GM18873 (cell line): ENCODE measurements around the gene INCA1.

Source experiments
- ATAC-seq: cut with Tn5 transposase; IDR thresholded peaks from one replicate; pipeline ENCODE4 v1.9.1; 2021; ENCODE audit warnings: mild to moderate bottlenecking, moderate library complexity, moderate number of reproducible peaks; ENCODE audit not compliant: unreplicated experiment, low FRiP score

The INCA1 gene

GRCh38 chr17:4950075-4950745 lies 47.1 kb downstream of the INCA1 start:
- ATAC-seq = no peak

GRCh38 chr17:4949321-4950074 lies 47.8 kb downstream of the INCA1 start:
- ATAC-seq = peak; percentile 30

DNA sequence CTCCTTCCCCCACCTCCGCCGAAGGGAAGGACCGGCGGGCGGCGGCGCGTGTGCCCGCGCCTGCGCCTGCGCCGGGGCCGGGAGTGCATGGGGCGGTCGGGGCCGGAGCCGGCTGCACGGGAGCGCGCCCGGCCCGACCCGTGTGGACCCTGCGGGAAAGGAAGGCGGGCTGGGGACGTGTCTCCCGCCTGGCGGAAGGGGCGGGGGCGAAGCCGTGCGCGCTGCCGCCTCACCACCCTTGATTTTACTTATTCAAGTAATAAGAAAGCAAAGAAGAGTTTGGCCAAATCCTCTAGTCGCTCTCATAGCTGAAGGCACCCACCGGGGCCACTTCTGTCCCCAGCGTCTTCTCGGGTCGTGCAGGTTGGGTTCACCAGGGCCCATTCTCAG lies 48.4 kb downstream of the INCA1 start:
- peak; percentile 17 for ATAC-seq

DNA sequence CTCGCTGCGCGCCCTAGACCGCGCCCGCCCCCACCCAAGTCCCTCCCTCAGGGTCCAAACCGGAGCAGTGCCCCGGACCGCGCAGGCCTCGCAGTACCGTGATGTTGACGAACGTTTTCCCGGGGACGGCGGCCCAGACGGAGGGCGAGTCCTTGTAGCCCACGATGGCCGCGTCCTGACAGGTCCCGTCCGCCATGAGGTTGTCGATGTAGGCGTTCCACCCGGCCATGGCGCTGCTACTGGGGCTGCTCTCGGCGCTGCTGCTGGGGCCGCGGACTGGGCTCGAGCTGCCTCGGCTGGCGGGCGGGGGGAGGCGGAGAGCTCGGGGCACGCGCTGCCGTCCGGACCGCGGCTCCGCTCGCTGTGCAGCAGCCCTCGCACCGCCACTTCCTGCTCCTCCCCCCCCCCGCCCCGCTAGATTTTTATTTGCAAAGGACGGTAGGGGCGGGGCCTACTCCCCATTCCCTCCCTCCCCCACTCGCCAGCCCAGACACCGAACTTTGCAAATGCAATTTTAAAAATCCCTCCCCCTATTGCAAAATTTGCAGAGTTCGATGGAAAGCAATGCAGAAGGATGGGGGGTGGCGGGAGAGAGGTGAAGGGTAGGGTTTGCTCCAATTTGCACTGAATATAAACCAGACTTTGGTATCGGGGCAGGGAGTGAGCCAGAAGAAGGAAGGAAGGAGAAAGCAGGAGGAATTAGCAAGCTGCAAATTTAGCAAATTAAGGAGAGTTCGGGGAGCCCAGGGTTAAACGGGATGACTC lies 49.0 kb downstream of the INCA1 start, which contains the start of gene PFN1:
Gene PFN1, minus strand, starts transcription at position 365 of the 765 bp plus-strand sequence. Its CDS starts 136 bp downstream, at position 229.
- ATAC-seq = peak; percentile 16

DNA sequence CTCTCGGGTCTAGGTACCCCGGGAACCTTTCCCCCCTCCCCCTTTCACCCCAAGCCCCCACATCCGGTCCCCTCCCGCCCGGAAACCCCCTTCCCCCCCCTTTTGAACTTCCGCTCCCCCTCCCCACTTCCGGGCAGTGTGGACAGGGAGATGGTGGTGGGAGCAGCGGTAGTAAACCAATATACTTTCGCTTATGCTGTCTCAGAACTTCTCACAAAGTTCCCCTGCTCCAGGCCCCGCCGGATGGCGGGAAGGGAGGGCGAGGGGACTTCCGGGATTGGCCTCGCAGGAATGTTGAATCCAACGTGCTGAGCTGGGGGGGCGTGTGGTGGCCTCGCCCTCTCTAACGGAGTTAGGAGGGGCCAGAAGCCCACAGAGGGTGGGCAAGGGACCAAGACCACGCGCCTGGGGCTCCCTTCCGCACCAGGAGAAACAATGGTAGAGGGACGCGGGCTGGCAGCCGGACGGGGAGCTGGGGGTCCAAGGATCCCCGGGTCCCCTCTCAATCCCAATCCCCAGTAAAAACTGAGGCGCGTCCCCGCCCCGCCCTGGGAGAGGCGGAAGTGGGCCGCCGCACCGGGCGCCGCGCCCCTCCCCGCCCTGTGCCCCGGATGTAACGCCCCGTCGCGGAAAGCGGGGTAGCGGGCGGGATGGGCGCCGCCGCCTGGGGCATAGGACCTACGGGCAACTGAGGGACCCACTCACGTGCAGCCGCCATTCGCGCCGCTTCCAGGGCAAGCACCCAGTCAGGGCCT lies 49.7 kb downstream of the INCA1 start:
- ATAC-seq = no peak

DNA sequence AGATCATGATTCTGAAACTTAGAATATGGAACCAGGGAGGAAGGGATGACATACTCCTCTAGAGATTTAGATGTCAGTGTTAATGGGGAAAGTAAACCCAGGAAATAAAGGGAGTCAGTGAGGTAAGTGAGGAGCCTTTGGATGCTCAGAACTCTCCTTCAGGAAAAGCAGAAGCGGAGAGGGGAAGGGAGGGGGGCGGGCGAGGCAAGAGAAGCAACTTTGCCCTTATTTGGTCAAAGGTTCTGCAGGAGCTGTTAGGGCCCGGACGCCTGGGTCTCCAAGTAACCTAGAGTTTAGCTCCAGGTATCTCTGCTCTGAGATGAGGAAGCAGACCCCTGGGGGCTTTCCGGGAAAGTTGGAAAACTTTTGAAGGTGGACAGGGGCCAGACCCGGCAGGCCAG lies 50.3 kb downstream of the INCA1 start:
- ATAC-seq = no peak

DNA sequence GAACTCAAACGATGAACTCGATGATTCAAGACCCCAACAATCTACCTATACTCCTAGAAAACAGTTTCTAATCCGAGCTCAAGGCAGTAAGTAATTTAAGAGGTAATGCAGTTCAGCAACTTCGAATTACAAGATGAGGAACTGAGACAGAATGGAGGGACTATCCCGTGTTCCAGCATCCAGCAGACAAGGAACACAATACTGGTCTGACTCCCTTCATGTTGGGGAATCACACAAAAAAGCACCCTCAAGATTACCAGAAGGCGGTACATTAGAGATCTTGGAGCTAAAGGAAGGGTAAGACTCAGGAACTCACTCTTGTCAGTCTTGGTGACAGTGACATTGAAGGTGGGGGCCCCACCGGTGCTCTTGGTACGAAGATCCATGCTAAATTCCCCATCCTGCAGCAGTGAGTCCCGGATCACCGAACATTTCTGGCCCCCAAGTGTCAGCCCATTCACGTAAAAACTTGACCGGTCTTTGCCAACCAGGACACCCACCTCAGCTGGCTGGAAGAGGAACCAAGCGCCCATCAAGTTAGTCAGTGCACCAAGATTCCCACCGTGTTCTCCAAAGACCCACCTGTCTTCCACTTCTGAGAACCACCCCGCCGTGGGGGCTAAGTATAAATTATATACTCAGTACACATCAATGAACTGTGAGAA lies 50.9 kb downstream of the INCA1 start:
- no peak for ATAC-seq

DNA sequence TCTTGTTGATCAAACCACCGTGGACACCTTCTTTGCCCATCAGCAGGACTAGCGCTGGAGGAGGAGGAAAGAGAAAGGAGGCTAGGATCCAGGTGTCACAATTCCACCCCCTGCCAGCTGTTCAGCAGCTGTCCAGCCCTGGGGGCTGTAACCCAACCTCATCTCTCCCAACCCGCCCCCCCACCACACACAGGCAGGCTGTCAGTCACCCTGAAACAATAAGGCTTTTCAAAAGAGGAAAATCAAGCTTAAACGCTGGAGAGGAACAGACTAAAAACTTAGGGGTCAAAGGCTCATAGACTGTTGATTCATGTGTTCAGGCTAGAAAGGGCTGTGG lies 51.4 kb downstream of the INCA1 start:
- ATAC-seq = no peak

DNA sequence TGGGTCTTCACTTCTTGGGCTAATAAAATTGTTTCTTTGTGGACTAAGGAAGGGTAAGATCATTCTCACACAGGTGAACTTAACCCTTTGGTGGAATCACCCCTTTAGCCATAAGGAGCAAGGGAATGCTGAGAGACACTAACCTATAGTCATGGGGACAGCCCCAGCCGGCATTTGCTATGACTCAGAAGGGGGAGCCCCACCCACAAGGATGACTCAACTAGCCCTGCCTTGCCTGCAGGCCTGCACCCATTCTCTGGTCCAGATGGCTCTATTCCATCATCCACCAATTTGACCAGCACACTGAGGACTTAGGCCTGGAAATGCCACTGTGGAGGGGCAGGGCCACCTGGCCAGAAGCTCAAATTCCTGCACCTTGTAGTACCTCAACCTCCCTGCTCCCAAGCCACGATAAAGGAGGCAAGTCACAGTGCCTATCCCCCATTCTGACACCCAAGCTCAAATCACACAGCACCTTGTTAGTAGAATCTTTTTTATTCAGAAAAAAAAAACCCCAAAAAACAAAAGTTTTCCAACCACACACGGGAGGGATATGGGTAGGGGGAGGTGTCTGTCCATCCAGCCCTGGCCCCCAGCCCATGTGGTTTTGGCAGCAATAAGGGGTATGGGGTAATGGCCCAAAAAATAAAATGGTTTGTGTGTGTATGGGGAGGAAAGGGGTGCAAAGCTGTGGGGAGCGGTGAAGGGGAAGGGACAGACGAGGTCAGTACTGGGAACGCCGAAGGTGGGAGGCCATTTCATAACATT lies 52.0 kb downstream of the INCA1 start:
- ATAC-seq = no peak

- ATAC-seq = no peak
Measured at GRCh38 chr17:4944554-4945175, 52.7 kb downstream of the INCA1 start.

GRCh38 chr17:4944163-4944553 lies 53.2 kb downstream of the INCA1 start:
- ATAC-seq = no peak

DNA sequence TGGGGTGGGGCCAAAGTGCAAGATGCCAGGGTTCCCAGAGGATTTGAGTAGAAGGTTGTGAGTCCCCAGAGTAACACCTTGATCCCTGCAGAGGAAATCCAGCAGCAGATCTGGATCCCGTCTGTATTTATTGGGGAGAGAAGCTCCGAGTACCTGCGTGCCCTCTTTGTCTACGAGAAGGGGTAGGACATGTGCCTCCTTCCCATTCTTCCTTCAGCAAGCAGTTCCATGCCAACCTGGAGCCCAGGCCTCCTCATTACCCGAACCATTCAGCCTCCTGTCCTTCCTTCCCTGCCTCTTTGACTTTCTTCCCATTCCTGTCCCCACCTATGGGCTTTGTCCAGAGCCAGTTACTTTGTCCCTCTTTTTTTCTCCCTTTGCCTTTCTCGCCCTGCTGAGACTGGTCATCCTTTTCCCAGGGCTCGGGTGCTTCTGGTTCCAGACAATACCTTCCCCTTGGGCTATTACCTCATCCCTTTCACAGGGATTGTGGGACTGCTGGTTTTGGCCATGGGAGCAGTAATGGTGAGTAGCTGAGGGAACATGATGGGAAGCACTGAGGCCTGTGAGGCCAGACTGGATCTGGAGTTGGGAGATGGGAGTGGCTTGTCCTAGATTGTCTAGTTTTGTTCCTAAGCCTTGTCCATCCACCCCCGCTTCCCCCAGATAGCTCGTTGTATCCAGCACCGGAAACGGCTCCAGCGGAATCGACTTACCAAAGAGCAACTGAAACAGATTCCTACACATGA lies 54.4 kb downstream of the INCA1 start:
- no peak for ATAC-seq

DNA sequence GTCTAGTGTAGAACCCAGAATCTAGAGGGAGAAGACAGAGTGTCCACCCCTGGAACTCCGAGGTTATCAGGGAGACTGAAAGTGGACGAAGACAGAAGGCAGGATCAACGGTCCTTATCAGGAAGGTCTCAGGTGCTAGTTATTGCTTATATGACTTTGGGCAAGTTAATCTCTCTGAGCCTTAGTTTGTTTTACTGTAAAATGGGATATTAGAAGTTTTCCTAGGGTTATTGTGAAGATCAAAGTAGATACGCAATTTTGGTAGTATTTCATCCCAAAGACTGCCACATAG lies 56.1 kb downstream of the INCA1 start:
- no peak for ATAC-seq

- ATAC-seq = no peak
Measured at GRCh38 chr17:4940555-4941318, 56.6 kb downstream of the INCA1 start.

DNA sequence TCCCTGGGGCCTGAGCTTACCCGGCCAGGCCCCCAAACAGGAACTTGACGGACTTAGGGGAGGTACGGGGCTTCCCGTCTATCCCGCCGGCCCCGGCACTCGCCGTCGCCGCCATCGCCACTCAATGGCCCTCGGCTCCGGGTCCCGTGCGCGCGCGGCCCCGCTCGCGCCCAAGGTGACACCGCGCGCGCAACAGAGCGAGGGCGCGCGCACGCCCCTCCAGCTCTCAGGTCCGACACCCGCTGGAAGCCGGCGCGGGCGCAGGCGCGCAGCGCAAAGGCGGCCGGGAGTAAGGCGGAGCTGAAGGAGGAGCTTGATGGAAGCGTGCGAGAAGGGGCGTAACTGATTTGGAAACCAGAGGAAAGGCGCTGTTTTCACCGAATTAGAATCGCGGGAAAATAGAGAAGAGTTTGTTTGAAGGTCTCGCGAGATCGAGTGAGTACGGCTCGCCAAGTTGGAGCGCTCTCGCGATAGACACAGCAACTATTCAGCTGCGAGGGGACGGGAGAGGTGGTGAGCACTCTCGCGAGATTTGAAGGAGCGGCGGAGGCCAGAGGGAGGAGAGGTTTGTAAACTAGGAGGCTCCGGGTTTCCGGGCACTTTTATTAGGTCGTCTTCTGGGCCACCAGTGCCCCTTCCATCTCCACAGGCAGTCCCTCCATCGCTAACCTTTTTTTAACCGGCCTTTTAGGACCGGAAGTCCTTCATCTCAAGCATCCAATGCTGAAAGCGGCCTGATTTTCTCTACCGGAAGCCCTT lies 57.3 kb downstream of the INCA1 start, which contains the start of the genes RNF167 and SLC25A11:
Gene RNF167, plus strand, starts transcription at position 473 of the 759 bp plus-strand sequence. CDS start 642 bp downstream, outside the sequence.
Gene SLC25A11, minus strand, starts transcription at position 251 of the 759 bp plus-strand sequence. Its CDS starts 136 bp downstream, at position 115.
- peak; percentile 79 for ATAC-seq

DNA sequence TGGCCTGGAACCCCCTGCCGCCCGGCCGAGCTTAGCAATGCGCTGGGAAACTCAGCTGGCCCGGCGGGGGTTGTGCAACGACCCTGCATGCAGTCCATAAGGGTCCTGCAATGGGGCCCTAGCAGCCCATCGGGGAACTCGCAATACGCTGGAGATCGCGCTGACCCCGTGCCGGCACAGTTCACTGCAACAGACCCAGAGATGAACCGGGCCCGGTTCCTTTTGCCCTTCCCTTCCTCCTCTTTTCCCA lies 57.9 kb downstream of the INCA1 start:
- peak; percentile 8 for ATAC-seq
